ENCODE data around the gene SEMA4D.

Gene SEMA4D

GRCh38 chr9:89315482-89315881 lies 182.4 kb downstream of the SEMA4D start:
- no peak for DNase-seq (ENCODE audit: low read depth)

GRCh38 chr9:89314955-89315354 lies 183.0 kb downstream of the SEMA4D start:
- no peak for DNase-seq (ENCODE audit: low read depth)

DNA sequence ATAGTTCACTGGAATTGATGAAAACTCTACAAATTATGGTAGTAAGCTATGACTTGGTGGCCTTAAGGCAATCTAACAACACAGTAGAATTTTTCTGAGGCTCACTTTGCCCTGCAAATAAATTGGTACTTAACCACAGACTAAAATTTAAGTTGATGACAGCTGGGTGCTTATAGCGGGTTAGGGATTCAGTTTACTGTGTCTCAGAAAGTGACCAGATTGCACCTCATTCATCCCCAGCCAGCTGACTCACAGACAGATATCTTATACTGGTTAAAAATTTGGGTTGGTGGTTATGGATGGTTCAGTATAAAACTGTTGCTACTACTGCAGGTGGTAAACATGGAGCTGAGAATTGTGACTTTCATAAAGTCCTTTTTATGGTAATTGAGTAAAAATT lies 184.1 kb downstream of the SEMA4D start:
- DNase-seq (ENCODE audit: low read depth): no peak

- peak; percentile 15 for DNase-seq (ENCODE audit: low read depth)
Measured at GRCh38 chr9:89312222-89312571, 185.7 kb downstream of the SEMA4D start.

GRCh38 chr9:89311346-89312221 lies 186.3 kb downstream of the SEMA4D start:
- no peak for DNase-seq (ENCODE audit: low read depth)

Measured in fibroblast of gingiva (primary cell).